ENCODE results near the gene C1QTNF3.
A peak's percentile ranks its signal among the peaks of the same experiment; 100 is the strongest.
"Not testable (repeated sequence)": the region's sequence is repeated elsewhere in the genome, so short reads cannot be mapped to it uniquely, and the experiment has no call there.

The C1QTNF3 gene

GRCh38 chr5:34038838-34039237, 4.2 kb downstream of the C1QTNF3 start:
- no peaks in the 10 kb centered on the region for H3K4me1 Mint-ChIP-seq
- no peaks in the 10 kb centered on the region for H3K9me3 Mint-ChIP-seq
- no peak overlapping the region for H3K4me3 Mint-ChIP-seq
- DNase-seq = no peak
- no peaks in the 10 kb centered on the region for H3K27me3 Mint-ChIP-seq
- no peak for ATAC-seq
- no peak overlapping the region for H3K27ac Mint-ChIP-seq

GRCh38 chr5:34038390-34038789, 4.6 kb downstream of the C1QTNF3 start:
- Mint-ChIP-seq H3K4me1 (no peaks in the 10 kb centered on the region), H3K4me3 (no peak overlapping the region), H3K27me3 (no peaks in the 10 kb centered on the region), H3K27ac (no peak overlapping the region), H3K9me3 (no peaks in the 10 kb centered on the region)
- DNase-seq (no peak), ATAC-seq (no peak)

GRCh38 chr5:34037726-34038125, 5.3 kb downstream of the C1QTNF3 start:
- no peak overlapping the region for H3K4me3 Mint-ChIP-seq
- ATAC-seq (no peak), DNase-seq (no peak)
- no peaks in the 10 kb centered on the region for H3K27me3 Mint-ChIP-seq
- H3K27ac Mint-ChIP-seq = no peak overlapping the region
- H3K9me3 Mint-ChIP-seq = no peaks in the 10 kb centered on the region
- no peaks in the 10 kb centered on the region for H3K4me1 Mint-ChIP-seq

- Mint-ChIP-seq H3K27ac (no peak overlapping the region), H3K9me3 (no peaks in the 10 kb centered on the region), H3K4me3 (no peak overlapping the region), H3K4me1 (no peaks in the 10 kb centered on the region), H3K27me3 (no peaks in the 10 kb centered on the region)
- DNase-seq (no peak), ATAC-seq (no peak)
Observed at GRCh38 chr5:34035756-34036155, 7.3 kb downstream of the C1QTNF3 start.

- Mint-ChIP-seq H3K27me3 (no peaks in the 10 kb centered on the region), H3K27ac (no peak overlapping the region), H3K9me3 (no peaks in the 10 kb centered on the region), H3K4me3 (no peak overlapping the region), H3K4me1 (no peaks in the 10 kb centered on the region)
- ATAC-seq (no peak), DNase-seq (no peak)
Observed at GRCh38 chr5:34034534-34035327, 8.3 kb downstream of the C1QTNF3 start.

GRCh38 chr5:34031966-34032365, 11.0 kb downstream of the C1QTNF3 start:
- Mint-ChIP-seq H3K27ac (peak overlapping the region in 1 of 2 donors; percentile 4), H3K9me3 (no peaks in the 10 kb centered on the region), H3K4me1 (no peaks in the 10 kb centered on the region), H3K27me3 (no peaks in the 10 kb centered on the region), H3K4me3 (no peak overlapping the region)
- ATAC-seq = no peak
- no peak for DNase-seq

- no peak for ATAC-seq
- no peaks in the 10 kb centered on the region for H3K27me3 Mint-ChIP-seq
- H3K4me1 Mint-ChIP-seq = no peaks in the 10 kb centered on the region
- DNase-seq = no peak
- H3K4me3 Mint-ChIP-seq = no peak overlapping the region
- no peaks in the 10 kb centered on the region for H3K9me3 Mint-ChIP-seq
- no peak overlapping the region for H3K27ac Mint-ChIP-seq
Observed at GRCh38 chr5:34031117-34031516, 11.9 kb downstream of the C1QTNF3 start.

- H3K27me3 Mint-ChIP-seq, ATAC-seq, H3K9me3 Mint-ChIP-seq, H3K27ac Mint-ChIP-seq, H3K4me3 Mint-ChIP-seq, H3K4me1 Mint-ChIP-seq, DNase-seq: not testable (repeated sequence)
Observed at GRCh38 chr5:34030585-34030984, 12.4 kb downstream of the C1QTNF3 start.

- H3K9me3 Mint-ChIP-seq = no peaks in the 10 kb centered on the region
- H3K27ac Mint-ChIP-seq = no peak overlapping the region
- ATAC-seq (no peak), DNase-seq (no peak)
- H3K4me3 Mint-ChIP-seq = no peak overlapping the region
- no peaks in the 10 kb centered on the region for H3K4me1 Mint-ChIP-seq
- H3K27me3 Mint-ChIP-seq = no peaks in the 10 kb centered on the region
Observed at GRCh38 chr5:34030048-34030447, 13.0 kb downstream of the C1QTNF3 start.

- Mint-ChIP-seq H3K4me1 (peaks cover under 1% of the 10 kb centered on the region), H3K27ac (peak overlapping the region in 1 of 2 donors; percentile 44), H3K27me3 (no peaks in the 10 kb centered on the region), H3K4me3 (no peak overlapping the region), H3K9me3 (no peaks in the 10 kb centered on the region)
- no peak for DNase-seq
- no peak for ATAC-seq
Observed at GRCh38 chr5:34028349-34028748, 14.7 kb downstream of the C1QTNF3 start.

- ATAC-seq (no peak), DNase-seq (no peak)
- Mint-ChIP-seq H3K9me3 (no peaks in the 10 kb centered on the region), H3K27me3 (no peaks in the 10 kb centered on the region), H3K27ac (no peak overlapping the region), H3K4me3 (no peak overlapping the region), H3K4me1 (peaks cover 22% of the 10 kb centered on the region)
Observed at GRCh38 chr5:34026089-34026761, 16.8 kb downstream of the C1QTNF3 start.

- Mint-ChIP-seq H3K4me3 (peak overlapping the region; percentile 30 to 50), H3K9me3 (no peaks in the 10 kb centered on the region), H3K27me3 (no peaks in the 10 kb centered on the region), H3K4me1 (peaks cover 27% of the 10 kb centered on the region), H3K27ac (peak overlapping the region; percentile 92)
- DNase-seq (peak; percentile 39 to 74), ATAC-seq (peak; percentile 100)
Observed at GRCh38 chr5:34022121-34022705, 20.8 kb downstream of the C1QTNF3 start.

GRCh38 chr5:34021334-34021733, 21.7 kb downstream of the C1QTNF3 start:
- Mint-ChIP-seq H3K27me3 (no peaks in the 10 kb centered on the region), H3K9me3 (no peaks in the 10 kb centered on the region), H3K27ac (peak overlapping the region in 1 of 2 donors; percentile 74), H3K4me1 (peaks cover 27% of the 10 kb centered on the region), H3K4me3 (peak overlapping the region in 1 of 2 donors; percentile 50)
- no peak for DNase-seq
- ATAC-seq = no peak

- peaks cover 30% of the 10 kb centered on the region for H3K4me1 Mint-ChIP-seq
- H3K4me3 Mint-ChIP-seq = no peak overlapping the region
- H3K9me3 Mint-ChIP-seq = no peaks in the 10 kb centered on the region
- no peaks in the 10 kb centered on the region for H3K27me3 Mint-ChIP-seq
- H3K27ac Mint-ChIP-seq = no peak overlapping the region
- DNase-seq (no peak), ATAC-seq (no peak)
Observed at GRCh38 chr5:34020726-34021125, 22.3 kb downstream of the C1QTNF3 start.

- no peak for ATAC-seq
- Mint-ChIP-seq H3K9me3 (peaks cover 7 to 10% of the 10 kb centered on the region in 2 donors), H3K27ac (no peak overlapping the region), H3K4me3 (no peak overlapping the region), H3K4me1 (peaks cover 29% of the 10 kb centered on the region), H3K27me3 (no peaks in the 10 kb centered on the region)
- no peak for DNase-seq
Observed at GRCh38 chr5:34017254-34017653, 25.8 kb downstream of the C1QTNF3 start.

- H3K4me3 Mint-ChIP-seq = no peak overlapping the region
- DNase-seq (no peak), ATAC-seq (no peak)
- no peaks in the 10 kb centered on the region for H3K27me3 Mint-ChIP-seq
- peaks cover 24% of the 10 kb centered on the region for H3K4me1 Mint-ChIP-seq
- no peak overlapping the region for H3K27ac Mint-ChIP-seq
- H3K9me3 Mint-ChIP-seq = peaks cover 7 to 10% of the 10 kb centered on the region in 2 donors
Observed at GRCh38 chr5:34016750-34017149, 26.3 kb downstream of the C1QTNF3 start.

Data from stimulated activated naive CD8-positive, alpha-beta T cell treated with anti-CD3 and anti-CD28 coated beads, Interleukin-15, amount 100 ng/mL, for 72 hours (primary cell).